B cell (primary cell): Measurements from ENCODE around the gene SIL1. TPM values are rescaled to one million over a fixed set of nuclear protein-coding genes. Genes with fewer than 3 reads are reported as not detected.

Source experiments
- ATAC-seq: fragments of 200-7000 bp; cut with Tn5 transposase; one replicate; pipeline ENCODE4 v1.10.0; 2021; ENCODE audit warnings: low read depth, mild to moderate bottlenecking, moderate number of reproducible peaks, moderate library complexity
- CTCF ChIA-PET: fragments of 350-600 bp; sonication (Branson Sonifier 250); formaldehyde crosslinking; loops from one replicate; lab custom pipeline; 2021; ENCODE audit warnings: antibody characterized with exemption, inconsistent platforms; lab: Charles Lee
- POLR2A ChIA-PET: fragments of 350-600 bp; sonication (Branson Sonifier 250); formaldehyde crosslinking; loops from one replicate; lab custom pipeline; 2021; ENCODE audit warnings: antibody characterized with exemption; lab: Charles Lee
- DNase-seq: peaks from one replicate; pipeline ENCODE4 v3.0.0; 2013
- H2AFZ ChIP-seq: 2 replicates; pipeline ENCODE4 v1.6.1; 2012; ENCODE audit warnings: mild to moderate bottlenecking, low read depth, low read length; ENCODE audit not compliant: insufficient read depth, poor library complexity, severe bottlenecking
- H3K27ac ChIP-seq, 2 donors: 1 replicate in 1 of 2; 2 replicates in 1 of 2; pipeline ENCODE4 v1.5.1; 2012 to 2013; ENCODE audit warnings: low read length in 2 of 2, mild to moderate bottlenecking in 2 of 2, moderate library complexity in 1 of 2
- H3K27me3 ChIP-seq, 4 experiments: fragments of 200-600 bp in 1 of 4; sonication (generic) in 1 of 4; replicated peaks in 1 of 4; 1 replicate in 2 of 4; 2 replicates in 2 of 4; pipeline versions ENCODE4 v1.6.1 to v1.7.0; 2013 to 2016; ENCODE audit warnings: low read length in 3 of 4, mild to moderate bottlenecking in 2 of 4, mixed read lengths in 1 of 4, moderate library complexity in 1 of 4; ENCODE audit not compliant: insufficient read depth in 4 of 4, control insufficient read depth in 3 of 4; ENCODE audit errors: control extremely low read depth in 1 of 4
- H3K36me3 ChIP-seq, 2 experiments: replicated peaks in 1 of 2; 1 replicate in 1 of 2; 2 replicates in 1 of 2; pipeline versions ENCODE4 v1.6.1 to v1.7.1; 2013; ENCODE audit warnings: low read length in 1 of 2; ENCODE audit not compliant: insufficient read depth in 2 of 2, control insufficient read depth in 1 of 2; ENCODE audit errors: control extremely low read depth in 1 of 2, extremely low read depth in 1 of 2
- H3K4me1 ChIP-seq, 2 donors: fragments of 200-600 bp in 1 of 2; sonication (generic) in 1 of 2; 1 replicate in 1 of 2; 2 replicates in 1 of 2; pipeline versions ENCODE4 v1.5.1 to v1.6.1; 2013 to 2017; ENCODE audit warnings: low read length in 2 of 2; ENCODE audit not compliant: control insufficient read depth in 2 of 2, insufficient read depth in 2 of 2
- H3K4me2 ChIP-seq: replicated peaks from 2 replicates; pipeline ENCODE3; 2012; ENCODE audit warnings: mild to moderate bottlenecking, low read depth, low read length; ENCODE audit not compliant: poor library complexity, severe bottlenecking
- H3K4me3 ChIP-seq, 5 experiments: fragments of 200-600 bp in 1 of 5; sonication (generic) in 1 of 5; 1 replicate in 3 of 5; 2 replicates in 2 of 5; pipeline versions ENCODE4 v1.5.1 to v1.7.0; 2011 to 2016; ENCODE audit warnings: low read length in 4 of 5, mild to moderate bottlenecking in 4 of 5, low read depth in 2 of 5, control low read depth in 1 of 5, moderate library complexity in 1 of 5; ENCODE audit not compliant: insufficient read depth in 1 of 5; ENCODE audit errors: control extremely low read depth in 1 of 5, extremely low read depth in 1 of 5
- H3K79me2 ChIP-seq: fragments of 200-600 bp; sonication (generic); one replicate; pipeline ENCODE4 v1.6.0; 2016; ENCODE audit warnings: low read length; ENCODE audit not compliant: control insufficient read depth, insufficient read depth
- H3K9ac ChIP-seq: fragments of 200-600 bp; sonication (generic); 2 replicates; pipeline ENCODE4 v1.6.1; 2017; ENCODE audit warnings: mild to moderate bottlenecking, low read length, moderate library complexity
- H3K9me3 ChIP-seq, 3 donors: one replicate each; pipeline versions ENCODE4 v1.6.1 to v1.7.1; 2013; ENCODE audit warnings: low read length in 2 of 3; ENCODE audit not compliant: control insufficient read depth in 2 of 3, insufficient read depth in 1 of 3; ENCODE audit errors: control extremely low read depth in 1 of 3
- H4K20me1 ChIP-seq: 2 replicates; pipeline ENCODE4 v1.6.0; 2012; ENCODE audit warnings: mild to moderate bottlenecking, low read length; ENCODE audit not compliant: insufficient read depth, control insufficient read depth, poor library complexity, severe bottlenecking
- H3K27ac Mint-ChIP-seq: one replicate; pipeline ENCODE4 v1.8.0; 2021; ENCODE audit warnings: mixed read lengths
- H3K27me3 Mint-ChIP-seq: one replicate; pipeline ENCODE4 v1.8.0; 2021; ENCODE audit warnings: mixed read lengths
- H3K4me1 Mint-ChIP-seq: one replicate; pipeline ENCODE4 v1.8.0; 2021; ENCODE audit warnings: mixed read lengths
- H3K4me3 Mint-ChIP-seq: one replicate; pipeline ENCODE4 v1.8.0; 2021; ENCODE audit warnings: mixed read lengths
- H3K9me3 Mint-ChIP-seq: one replicate; pipeline ENCODE4 v1.8.0; 2022; ENCODE audit warnings: mixed read lengths; ENCODE audit not compliant: insufficient read depth
- CTCF ChIP-seq: fragments of 200-600 bp; IDR thresholded peaks from one replicate; pipeline ENCODE4 v1.8.0; 2022; ENCODE audit warnings: antibody characterized with exemption, mild to moderate bottlenecking
- EZH2 ChIP-seq: IDR thresholded peaks from 2 replicates; pipeline ENCODE4 v1.6.1; 2012; ENCODE audit warnings: borderline replicate concordance, low read depth, mild to moderate bottlenecking, moderate library complexity, low read length; ENCODE audit not compliant: insufficient read depth, poor library complexity, severe bottlenecking
- WGBS: methylation state at CpG from one replicate; pipeline ENCODE4 v1.1.5; 2013; ENCODE audit warnings: missing lambda C conversion rate; ENCODE audit not compliant: insufficient coverage; 5-methylcytosine and 5-hydroxymethylcytosine counted together
- intact Hi-C: fragments of 100-400 bp; cut with micrococcal nuclease; formaldehyde crosslinking; loops from one replicate; pipeline ENCODE4 v1.10.0; 2022
- polyA plus RNA-seq: library from polyadenylated mRNA; depleted of rRNA; stranded (reverse); fragments of >200 nt; gene quantifications from 2 replicates; pipeline ENCODE4 v1.2.3, GENCODE V29; 2012
- total RNA-seq, 2 donors: library from RNA; stranded (reverse); fragments of 120-200 nt in 1 of 2; gene quantifications; 1 replicate in 1 of 2; 2 replicates in 1 of 2; pipeline versions ENCODE4 v1.2.3 to v1.2.4, GENCODE V29; 2013 to 2022

Gene SIL1
- total and polyA plus RNA-seq, 2 donors (not counting 1 experiment from before 2014, with no cell fraction given) = 16.9 to 19.8 TPM

GRCh38 chr5:138942066-138942465 is 256.1 kb downstream of the SIL1 start:
- H3K4me1 Mint-ChIP-seq = no peaks in the 10 kb centered on the region
- DNase-seq = no peak
- no peaks in the 10 kb centered on the region for H3K27me3 ChIP-seq
- no peaks in the 10 kb centered on the region for H4K20me1 ChIP-seq
- TF ChIP-seq EZH2 (no peak), CTCF (no peak)
- no peak overlapping the region for H3K9ac ChIP-seq
- no peaks in the 10 kb centered on the region for H3K4me1 ChIP-seq
- WGBS = no CpG with 5 or more reads among the region's 2 CpGs
- H3K36me3 ChIP-seq = peaks cover 0 to 10% of the 10 kb centered on the region in 2 experiments
- intact Hi-C loops = no loop called here
- no peak overlapping the region for H3K27ac Mint-ChIP-seq
- H2AFZ ChIP-seq = no peak overlapping the region
- no peak for ATAC-seq
- H3K79me2 ChIP-seq = no peaks in the 10 kb centered on the region
- H3K27me3 Mint-ChIP-seq = no peaks in the 10 kb centered on the region
- CTCF ChIA-PET = no interaction called here
- no peak overlapping the region for H3K27ac ChIP-seq
- POLR2A ChIA-PET = no interaction called here
- no peak overlapping the region for H3K4me3 Mint-ChIP-seq
- no peak overlapping the region for H3K4me3 ChIP-seq
- H3K9me3 ChIP-seq = no peaks in the 10 kb centered on the region
- H3K4me2 ChIP-seq = no peak overlapping the region
- H3K9me3 Mint-ChIP-seq = no peaks in the 10 kb centered on the region

- no peak for TF ChIP-seq EZH2
- no peak for TF ChIP-seq CTCF
- no peaks in the 10 kb centered on the region for H3K79me2 ChIP-seq
- H3K27ac ChIP-seq = no peak overlapping the region
- H3K9me3 ChIP-seq = no peaks in the 10 kb centered on the region
- H3K4me2 ChIP-seq = no peak overlapping the region
- no peak overlapping the region for H3K4me3 ChIP-seq
- intact Hi-C loops = no loop called here
- CTCF ChIA-PET = interaction anchor here (0.7 kb wide), 1 partner anchor 92 kb away, joined by 3 read pairs; no protein-coding TSS in a partner anchor
- POLR2A ChIA-PET = no interaction called here
- peaks cover 0 to 6% of the 10 kb centered on the region in 2 experiments for H3K36me3 ChIP-seq
- Mint-ChIP-seq H3K4me1 (no peaks in the 10 kb centered on the region), H3K4me3 (no peak overlapping the region), H3K27me3 (no peaks in the 10 kb centered on the region), H3K9me3 (no peaks in the 10 kb centered on the region), H3K27ac (no peak overlapping the region)
- H4K20me1 ChIP-seq = no peaks in the 10 kb centered on the region
- ATAC-seq (no peak), DNase-seq (no peak)
- H3K4me1 ChIP-seq = no peaks in the 10 kb centered on the region
- H2AFZ ChIP-seq = no peak overlapping the region
- H3K27me3 ChIP-seq = no peaks in the 10 kb centered on the region
- WGBS = 100% methylated on average over 3 of the region's 5 CpGs
- no peak overlapping the region for H3K9ac ChIP-seq
These were observed 259.6 kb downstream of the SIL1 start for GRCh38 chr5:138938526-138938925.
